ENCODE data around the gene NDUFS6.
A peak's percentile ranks its signal among the peaks of the same experiment; 100 is the strongest.

Gene NDUFS6

GRCh38 chr5:1850324-1851154 is 49.3 kb downstream of the NDUFS6 start:
- H3K9ac ChIP-seq (ENCODE audit: low read depth, low read length): no peak overlapping the region
- no peaks in the 10 kb centered on the region; the same call in 1 of the 2 replicates for H3K4me1 ChIP-seq (ENCODE audit: control insufficient read depth, insufficient read depth, low read length)
- peaks cover 76% of the 10 kb centered on the region for H3K27me3 ChIP-seq (ENCODE audit: control insufficient read depth, insufficient read depth, low read length)
- H3K4me3 ChIP-seq (ENCODE audit: low read depth, low read length): peak overlapping the region; percentile 56; the same call in 1 of the 2 replicates
- no peaks in the 10 kb centered on the region for H3K9me3 ChIP-seq (ENCODE audit: control insufficient read depth, insufficient read depth, low read length)
- H3K36me3 ChIP-seq (ENCODE audit: control insufficient read depth, insufficient read depth, low read length): no peaks in the 10 kb centered on the region
- H3K27ac ChIP-seq (ENCODE audit: low read depth, low read length): no peak overlapping the region

- Histone ChIP-seq H3K4me3 (ENCODE audit: low read depth, low read length) (peak overlapping the region; percentile 56), H3K9me3 (ENCODE audit: control insufficient read depth, insufficient read depth, low read length) (no peaks in the 10 kb centered on the region), H3K9ac (ENCODE audit: low read depth, low read length) (no peak overlapping the region), H3K36me3 (ENCODE audit: control insufficient read depth, insufficient read depth, low read length) (no peaks in the 10 kb centered on the region), H3K27me3 (ENCODE audit: control insufficient read depth, insufficient read depth, low read length) (peaks cover 76% of the 10 kb centered on the region), H3K4me1 (ENCODE audit: control insufficient read depth, insufficient read depth, low read length) (no peaks in the 10 kb centered on the region; the same call in 1 of the 2 replicates), H3K27ac (ENCODE audit: low read depth, low read length) (no peak overlapping the region)
Observed at GRCh38 chr5:1851290-1851934, 50.2 kb downstream of the NDUFS6 start.

- Histone ChIP-seq H3K27me3 (ENCODE audit: control insufficient read depth, insufficient read depth, low read length) (peaks cover 68% of the 10 kb centered on the region), H3K27ac (ENCODE audit: low read depth, low read length) (no peak overlapping the region), H3K4me3 (ENCODE audit: low read depth, low read length) (no peak overlapping the region)
Observed at GRCh38 chr5:1852324-1852947, 51.2 kb downstream of the NDUFS6 start.

GRCh38 chr5:1853531-1853930 is 52.3 kb downstream of the NDUFS6 start:
- H3K4me3 ChIP-seq (ENCODE audit: low read depth, low read length): no peak overlapping the region
- no peaks in the 10 kb centered on the region for H3K36me3 ChIP-seq (ENCODE audit: control insufficient read depth, insufficient read depth, low read length)
- H3K9ac ChIP-seq (ENCODE audit: low read depth, low read length): no peak overlapping the region
- no peaks in the 10 kb centered on the region; the same call in 1 of the 2 replicates for H3K4me1 ChIP-seq (ENCODE audit: control insufficient read depth, insufficient read depth, low read length)
- no peak overlapping the region for H3K27ac ChIP-seq (ENCODE audit: low read depth, low read length)
- H3K27me3 ChIP-seq (ENCODE audit: control insufficient read depth, insufficient read depth, low read length): peaks cover 62% of the 10 kb centered on the region
- no peaks in the 10 kb centered on the region for H3K9me3 ChIP-seq (ENCODE audit: control insufficient read depth, insufficient read depth, low read length)

More at GRCh38 chr5:1852324-1852947, 51.2 kb downstream of the NDUFS6 start:
- H3K36me3 ChIP-seq (ENCODE audit: control insufficient read depth, insufficient read depth, low read length): no peaks in the 10 kb centered on the region
- no peaks in the 10 kb centered on the region for H3K9me3 ChIP-seq (ENCODE audit: control insufficient read depth, insufficient read depth, low read length)
- H3K4me1 ChIP-seq (ENCODE audit: control insufficient read depth, insufficient read depth, low read length): no peaks in the 10 kb centered on the region; the same call in 1 of the 2 replicates
- no peak overlapping the region for H3K9ac ChIP-seq (ENCODE audit: low read depth, low read length)

GRCh38 chr5:1855075-1855474 is 53.9 kb downstream of the NDUFS6 start:
- Histone ChIP-seq H3K27ac (ENCODE audit: low read depth, low read length) (no peak overlapping the region), H3K9ac (ENCODE audit: low read depth, low read length) (no peak overlapping the region), H3K4me3 (ENCODE audit: low read depth, low read length) (no peak overlapping the region), H3K9me3 (ENCODE audit: control insufficient read depth, insufficient read depth, low read length) (no peaks in the 10 kb centered on the region), H3K36me3 (ENCODE audit: control insufficient read depth, insufficient read depth, low read length) (no peaks in the 10 kb centered on the region), H3K4me1 (ENCODE audit: control insufficient read depth, insufficient read depth, low read length) (no peaks in the 10 kb centered on the region; the same call in 1 of the 2 replicates), H3K27me3 (ENCODE audit: control insufficient read depth, insufficient read depth, low read length) (peaks cover 47% of the 10 kb centered on the region)

- no peak overlapping the region for H3K9ac ChIP-seq (ENCODE audit: low read depth, low read length)
- H3K27me3 ChIP-seq (ENCODE audit: control insufficient read depth, insufficient read depth, low read length): peaks cover 41% of the 10 kb centered on the region
- no peaks in the 10 kb centered on the region; the same call in 1 of the 2 replicates for H3K4me1 ChIP-seq (ENCODE audit: control insufficient read depth, insufficient read depth, low read length)
- no peaks in the 10 kb centered on the region for H3K36me3 ChIP-seq (ENCODE audit: control insufficient read depth, insufficient read depth, low read length)
- no peak overlapping the region for H3K27ac ChIP-seq (ENCODE audit: low read depth, low read length)
- no peaks in the 10 kb centered on the region for H3K9me3 ChIP-seq (ENCODE audit: control insufficient read depth, insufficient read depth, low read length)
- H3K4me3 ChIP-seq (ENCODE audit: low read depth, low read length): no peak overlapping the region
Observed at GRCh38 chr5:1855596-1855995, 54.4 kb downstream of the NDUFS6 start.

- Histone ChIP-seq H3K9me3 (ENCODE audit: control insufficient read depth, insufficient read depth, low read length) (no peaks in the 10 kb centered on the region), H3K9ac (ENCODE audit: low read depth, low read length) (no peak overlapping the region), H3K4me3 (ENCODE audit: low read depth, low read length) (no peak overlapping the region), H3K36me3 (ENCODE audit: control insufficient read depth, insufficient read depth, low read length) (no peaks in the 10 kb centered on the region), H3K27ac (ENCODE audit: low read depth, low read length) (no peak overlapping the region), H3K4me1 (ENCODE audit: control insufficient read depth, insufficient read depth, low read length) (no peaks in the 10 kb centered on the region; the same call in 1 of the 2 replicates), H3K27me3 (ENCODE audit: control insufficient read depth, insufficient read depth, low read length) (peaks cover 30% of the 10 kb centered on the region)
Observed at GRCh38 chr5:1856596-1857255, 55.5 kb downstream of the NDUFS6 start.

GRCh38 chr5:1857256-1857600 is 56.0 kb downstream of the NDUFS6 start:
- H3K4me3 ChIP-seq (ENCODE audit: low read depth, low read length): no peak overlapping the region

GRCh38 chr5:1858436-1858835 is 57.2 kb downstream of the NDUFS6 start:
- Histone ChIP-seq H3K27me3 (ENCODE audit: control insufficient read depth, insufficient read depth, low read length) (peaks cover 15% of the 10 kb centered on the region), H3K9ac (ENCODE audit: low read depth, low read length) (no peak overlapping the region), H3K9me3 (ENCODE audit: control insufficient read depth, insufficient read depth, low read length) (no peaks in the 10 kb centered on the region), H3K4me3 (ENCODE audit: low read depth, low read length) (no peak overlapping the region), H3K4me1 (ENCODE audit: control insufficient read depth, insufficient read depth, low read length) (no peaks in the 10 kb centered on the region), H3K36me3 (ENCODE audit: control insufficient read depth, insufficient read depth, low read length) (no peaks in the 10 kb centered on the region), H3K27ac (ENCODE audit: low read depth, low read length) (no peak overlapping the region)

More at GRCh38 chr5:1857256-1857600, 56.0 kb downstream of the NDUFS6 start:
- H3K4me1 ChIP-seq (ENCODE audit: control insufficient read depth, insufficient read depth, low read length): no peaks in the 10 kb centered on the region
- H3K36me3 ChIP-seq (ENCODE audit: control insufficient read depth, insufficient read depth, low read length): no peaks in the 10 kb centered on the region
- no peak overlapping the region for H3K27ac ChIP-seq (ENCODE audit: low read depth, low read length)
- no peak overlapping the region for H3K9ac ChIP-seq (ENCODE audit: low read depth, low read length)
- H3K9me3 ChIP-seq (ENCODE audit: control insufficient read depth, insufficient read depth, low read length): no peaks in the 10 kb centered on the region
- H3K27me3 ChIP-seq (ENCODE audit: control insufficient read depth, insufficient read depth, low read length): peaks cover 26% of the 10 kb centered on the region

GRCh38 chr5:1859099-1859498 is 57.9 kb downstream of the NDUFS6 start:
- H3K36me3 ChIP-seq (ENCODE audit: control insufficient read depth, insufficient read depth, low read length): no peaks in the 10 kb centered on the region
- no peaks in the 10 kb centered on the region for H3K4me1 ChIP-seq (ENCODE audit: control insufficient read depth, insufficient read depth, low read length)
- H3K9me3 ChIP-seq (ENCODE audit: control insufficient read depth, insufficient read depth, low read length): no peaks in the 10 kb centered on the region
- no peak overlapping the region for H3K9ac ChIP-seq (ENCODE audit: low read depth, low read length)
- no peak overlapping the region for H3K4me3 ChIP-seq (ENCODE audit: low read depth, low read length)
- H3K27ac ChIP-seq (ENCODE audit: low read depth, low read length): no peak overlapping the region
- H3K27me3 ChIP-seq (ENCODE audit: control insufficient read depth, insufficient read depth, low read length): peaks cover 8% of the 10 kb centered on the region; the same call in 1 of the 2 replicates

Data from HUES48 (cell line).